Measurements from ENCODE around the gene CCDC93.

DNA sequence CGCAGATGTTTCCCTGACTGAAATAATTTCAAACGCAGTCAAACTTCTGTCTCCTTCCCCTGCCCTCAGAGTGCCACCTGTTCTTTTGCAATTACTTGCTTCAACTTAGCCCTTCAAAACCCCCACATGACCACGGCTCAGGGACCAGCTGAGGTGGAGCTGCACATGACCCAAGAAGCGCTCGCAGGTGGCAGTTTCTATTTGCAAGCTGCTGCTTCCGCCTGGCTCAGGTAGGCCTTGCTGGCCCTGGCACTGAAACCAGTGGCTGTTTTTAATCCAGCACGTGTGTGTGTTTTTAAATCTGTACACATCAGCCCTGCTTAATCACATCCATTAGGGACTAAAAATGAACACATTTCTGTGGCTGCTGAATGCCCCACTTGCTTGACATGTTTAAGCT, 95.3 kb downstream of the CCDC93 start:
- TF ChIP-seq POLR2A (IDR thresholded peaks at IDR 0.05), result no peak
- TF ChIP-seq, protein P1, sequence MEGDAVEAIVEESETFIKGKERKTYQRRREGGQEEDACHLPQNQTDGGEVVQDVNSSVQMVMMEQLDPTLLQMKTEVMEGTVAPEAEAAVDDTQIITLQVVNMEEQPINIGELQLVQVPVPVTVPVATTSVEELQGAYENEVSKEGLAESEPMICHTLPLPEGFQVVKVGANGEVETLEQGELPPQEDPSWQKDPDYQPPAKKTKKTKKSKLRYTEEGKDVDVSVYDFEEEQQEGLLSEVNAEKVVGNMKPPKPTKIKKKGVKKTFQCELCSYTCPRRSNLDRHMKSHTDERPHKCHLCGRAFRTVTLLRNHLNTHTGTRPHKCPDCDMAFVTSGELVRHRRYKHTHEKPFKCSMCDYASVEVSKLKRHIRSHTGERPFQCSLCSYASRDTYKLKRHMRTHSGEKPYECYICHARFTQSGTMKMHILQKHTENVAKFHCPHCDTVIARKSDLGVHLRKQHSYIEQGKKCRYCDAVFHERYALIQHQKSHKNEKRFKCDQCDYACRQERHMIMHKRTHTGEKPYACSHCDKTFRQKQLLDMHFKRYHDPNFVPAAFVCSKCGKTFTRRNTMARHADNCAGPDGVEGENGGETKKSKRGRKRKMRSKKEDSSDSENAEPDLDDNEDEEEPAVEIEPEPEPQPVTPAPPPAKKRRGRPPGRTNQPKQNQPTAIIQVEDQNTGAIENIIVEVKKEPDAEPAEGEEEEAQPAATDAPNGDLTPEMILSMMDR (IDR thresholded peaks at IDR 0.05), result no peak

Data from ovary (tissue), 3 donors.